B cell (primary cell): ENCODE measurements around the gene PEX7. TPM values are rescaled to one million over a fixed set of nuclear protein-coding genes. Genes with fewer than 3 reads are reported as not detected.

Experiments used
- ATAC-seq: fragments of 200-7000 bp; cut with Tn5 transposase; one replicate; pipeline ENCODE4 v1.10.0; 2021; ENCODE audit warnings: low read depth, mild to moderate bottlenecking, moderate number of reproducible peaks, moderate library complexity
- CTCF ChIA-PET: fragments of 350-600 bp; sonication (Branson Sonifier 250); formaldehyde crosslinking; loops from one replicate; lab custom pipeline; 2021; ENCODE audit warnings: antibody characterized with exemption, inconsistent platforms; lab: Charles Lee
- POLR2A ChIA-PET: fragments of 350-600 bp; sonication (Branson Sonifier 250); formaldehyde crosslinking; loops from one replicate; lab custom pipeline; 2021; ENCODE audit warnings: antibody characterized with exemption; lab: Charles Lee
- DNase-seq: peaks from one replicate; pipeline ENCODE4 v3.0.0; 2013
- H2AFZ ChIP-seq: 2 replicates; pipeline ENCODE4 v1.6.1; 2012; ENCODE audit warnings: mild to moderate bottlenecking, low read depth, low read length; ENCODE audit not compliant: insufficient read depth, poor library complexity, severe bottlenecking
- H3K27ac ChIP-seq, 2 donors: 1 replicate in 1 of 2; 2 replicates in 1 of 2; pipeline ENCODE4 v1.5.1; 2012 to 2013; ENCODE audit warnings: low read length in 2 of 2, mild to moderate bottlenecking in 2 of 2, moderate library complexity in 1 of 2
- H3K27me3 ChIP-seq, 4 experiments: fragments of 200-600 bp in 1 of 4; sonication (generic) in 1 of 4; replicated peaks in 1 of 4; 1 replicate in 2 of 4; 2 replicates in 2 of 4; pipeline versions ENCODE4 v1.6.1 to v1.7.0; 2013 to 2016; ENCODE audit warnings: low read length in 3 of 4, mild to moderate bottlenecking in 2 of 4, mixed read lengths in 1 of 4, moderate library complexity in 1 of 4; ENCODE audit not compliant: insufficient read depth in 4 of 4, control insufficient read depth in 3 of 4; ENCODE audit errors: control extremely low read depth in 1 of 4
- H3K36me3 ChIP-seq, 2 experiments: replicated peaks in 1 of 2; 1 replicate in 1 of 2; 2 replicates in 1 of 2; pipeline versions ENCODE4 v1.6.1 to v1.7.1; 2013; ENCODE audit warnings: low read length in 1 of 2; ENCODE audit not compliant: insufficient read depth in 2 of 2, control insufficient read depth in 1 of 2; ENCODE audit errors: control extremely low read depth in 1 of 2, extremely low read depth in 1 of 2
- H3K4me1 ChIP-seq, 2 donors: fragments of 200-600 bp in 1 of 2; sonication (generic) in 1 of 2; 1 replicate in 1 of 2; 2 replicates in 1 of 2; pipeline versions ENCODE4 v1.5.1 to v1.6.1; 2013 to 2017; ENCODE audit warnings: low read length in 2 of 2; ENCODE audit not compliant: control insufficient read depth in 2 of 2, insufficient read depth in 2 of 2
- H3K4me2 ChIP-seq: replicated peaks from 2 replicates; pipeline ENCODE3; 2012; ENCODE audit warnings: mild to moderate bottlenecking, low read depth, low read length; ENCODE audit not compliant: poor library complexity, severe bottlenecking
- H3K4me3 ChIP-seq, 5 experiments: fragments of 200-600 bp in 1 of 5; sonication (generic) in 1 of 5; 1 replicate in 3 of 5; 2 replicates in 2 of 5; pipeline versions ENCODE4 v1.5.1 to v1.7.0; 2011 to 2016; ENCODE audit warnings: low read length in 4 of 5, mild to moderate bottlenecking in 4 of 5, low read depth in 2 of 5, control low read depth in 1 of 5, moderate library complexity in 1 of 5; ENCODE audit not compliant: insufficient read depth in 1 of 5; ENCODE audit errors: control extremely low read depth in 1 of 5, extremely low read depth in 1 of 5
- H3K79me2 ChIP-seq: fragments of 200-600 bp; sonication (generic); one replicate; pipeline ENCODE4 v1.6.0; 2016; ENCODE audit warnings: low read length; ENCODE audit not compliant: control insufficient read depth, insufficient read depth
- H3K9ac ChIP-seq: fragments of 200-600 bp; sonication (generic); 2 replicates; pipeline ENCODE4 v1.6.1; 2017; ENCODE audit warnings: mild to moderate bottlenecking, low read length, moderate library complexity
- H3K9me3 ChIP-seq, 3 donors: one replicate each; pipeline versions ENCODE4 v1.6.1 to v1.7.1; 2013; ENCODE audit warnings: low read length in 2 of 3; ENCODE audit not compliant: control insufficient read depth in 2 of 3, insufficient read depth in 1 of 3; ENCODE audit errors: control extremely low read depth in 1 of 3
- H4K20me1 ChIP-seq: 2 replicates; pipeline ENCODE4 v1.6.0; 2012; ENCODE audit warnings: mild to moderate bottlenecking, low read length; ENCODE audit not compliant: insufficient read depth, control insufficient read depth, poor library complexity, severe bottlenecking
- H3K27ac Mint-ChIP-seq: one replicate; pipeline ENCODE4 v1.8.0; 2021; ENCODE audit warnings: mixed read lengths
- H3K27me3 Mint-ChIP-seq: one replicate; pipeline ENCODE4 v1.8.0; 2021; ENCODE audit warnings: mixed read lengths
- H3K4me1 Mint-ChIP-seq: one replicate; pipeline ENCODE4 v1.8.0; 2021; ENCODE audit warnings: mixed read lengths
- H3K4me3 Mint-ChIP-seq: one replicate; pipeline ENCODE4 v1.8.0; 2021; ENCODE audit warnings: mixed read lengths
- H3K9me3 Mint-ChIP-seq: one replicate; pipeline ENCODE4 v1.8.0; 2022; ENCODE audit warnings: mixed read lengths; ENCODE audit not compliant: insufficient read depth
- CTCF ChIP-seq: fragments of 200-600 bp; IDR thresholded peaks from one replicate; pipeline ENCODE4 v1.8.0; 2022; ENCODE audit warnings: antibody characterized with exemption, mild to moderate bottlenecking
- EZH2 ChIP-seq: IDR thresholded peaks from 2 replicates; pipeline ENCODE4 v1.6.1; 2012; ENCODE audit warnings: borderline replicate concordance, low read depth, mild to moderate bottlenecking, moderate library complexity, low read length; ENCODE audit not compliant: insufficient read depth, poor library complexity, severe bottlenecking
- WGBS: methylation state at CpG from one replicate; pipeline ENCODE4 v1.1.5; 2013; ENCODE audit warnings: missing lambda C conversion rate; ENCODE audit not compliant: insufficient coverage; 5-methylcytosine and 5-hydroxymethylcytosine counted together
- intact Hi-C: fragments of 100-400 bp; cut with micrococcal nuclease; formaldehyde crosslinking; loops from one replicate; pipeline ENCODE4 v1.10.0; 2022
- polyA plus RNA-seq: library from polyadenylated mRNA; depleted of rRNA; stranded (reverse); fragments of >200 nt; gene quantifications from 2 replicates; pipeline ENCODE4 v1.2.3, GENCODE V29; 2012
- total RNA-seq, 2 donors: library from RNA; stranded (reverse); fragments of 120-200 nt in 1 of 2; gene quantifications; 1 replicate in 1 of 2; 2 replicates in 1 of 2; pipeline versions ENCODE4 v1.2.3 to v1.2.4, GENCODE V29; 2013 to 2022

Gene PEX7
- total and polyA plus RNA-seq, 2 donors (not counting 1 experiment from before 2014, with no cell fraction given) = 3.9 TPM

- no peaks in the 10 kb centered on the region for H4K20me1 ChIP-seq
- peak overlapping the region; percentile 98 for H3K4me2 ChIP-seq
- H2AFZ ChIP-seq = peak overlapping the region; percentile 25
- H3K9ac ChIP-seq = no peak overlapping the region
- Mint-ChIP-seq H3K4me3 (peak overlapping the region; percentile 76), H3K4me1 (peaks cover 30% of the 10 kb centered on the region), H3K27me3 (peaks cover 40% of the 10 kb centered on the region), H3K27ac (no peak overlapping the region), H3K9me3 (no peaks in the 10 kb centered on the region)
- H3K4me3 ChIP-seq = peak overlapping the region in 1 of 5 experiments; percentile 64
- no peak overlapping the region for H3K27ac ChIP-seq
- intact Hi-C loops = loop anchor here (10.0 kb wide), 2 partner anchors 99 to 129 kb away; partner anchors contain the start of genes MAP3K5 and PEX7
- H3K4me1 ChIP-seq = peaks cover 33 to 38% of the 10 kb centered on the region in 2 donors
- no peaks in the 10 kb centered on the region for H3K36me3 ChIP-seq
- H3K79me2 ChIP-seq = no peaks in the 10 kb centered on the region
- ChIA-PET POLR2A (no interaction called here), CTCF (interaction anchor here (0.6 to 3.4 kb wide), 3 partner anchors 280 to 436 kb away, joined by 3 to 17 read pairs (median 16); no protein-coding TSS in a partner anchor)
- ATAC-seq (no peak), DNase-seq (peak; percentile 10)
- WGBS = 75% methylated on average over 40 of the region's 40 CpGs
- H3K9me3 ChIP-seq = peaks cover 0 to 27% (median 0%) of the 10 kb centered on the region in 3 donors
- TF ChIP-seq EZH2 (no peak), CTCF (no peak)
- peaks cover 0 to 54% (median 32%) of the 10 kb centered on the region in 4 experiments for H3K27me3 ChIP-seq
These were observed 101.7 kb downstream of the PEX7 start for GRCh38 chr6:136923954-136924673.

GRCh38 chr6:136926383-136926782, 104.0 kb downstream of the PEX7 start:
- no peaks in the 10 kb centered on the region for H3K9me3 Mint-ChIP-seq
- H3K4me2 ChIP-seq = no peak overlapping the region
- no peak overlapping the region for H2AFZ ChIP-seq
- H3K27ac ChIP-seq = no peak overlapping the region
- TF ChIP-seq CTCF = no peak
- no peak for TF ChIP-seq EZH2
- no peaks in the 10 kb centered on the region for H3K79me2 ChIP-seq
- H3K27ac Mint-ChIP-seq = no peak overlapping the region
- no CpG with 5 or more reads among the region's 2 CpGs for WGBS
- H3K9me3 ChIP-seq = peaks cover 0 to 19% (median 0%) of the 10 kb centered on the region in 3 donors
- no peaks in the 10 kb centered on the region for H4K20me1 ChIP-seq
- intact Hi-C loops = loop anchor here (10.0 kb wide), 2 partner anchors 102 to 132 kb away; partner anchors contain the start of genes MAP3K5 and PEX7
- ChIA-PET CTCF (interaction anchor here (0.7 to 3.4 kb wide), 6 partner anchors 10 to 345 kb away, joined by 3 to 16 read pairs (median 4); no protein-coding TSS in a partner anchor), POLR2A (no interaction called here)
- no peaks in the 10 kb centered on the region for H3K36me3 ChIP-seq
- no peak for DNase-seq
- peaks cover 19 to 25% of the 10 kb centered on the region in 2 donors for H3K4me1 ChIP-seq
- peaks cover 30% of the 10 kb centered on the region for H3K27me3 Mint-ChIP-seq
- no peak overlapping the region for H3K9ac ChIP-seq
- H3K4me1 Mint-ChIP-seq = peaks cover 17% of the 10 kb centered on the region
- no peak for ATAC-seq
- H3K4me3 ChIP-seq = no peak overlapping the region
- no peak overlapping the region for H3K4me3 Mint-ChIP-seq
- H3K27me3 ChIP-seq = peaks cover 0 to 44% (median 21%) of the 10 kb centered on the region in 4 experiments
